Stimulated activated CD4-positive, alpha-beta T cell treated with anti-CD3 and anti-CD28 coated beads, Interleukin-4, amount 100 ng/mL, for 48 hours (primary cell): ENCODE data around the gene DEDD2.
A peak's percentile ranks its signal among the peaks of the same experiment; 100 is the strongest.

Experiments
- DNase-seq, 2 donors: peaks; one replicate each; pipeline ENCODE4 v3.0.0-alpha.2; 2020; ENCODE audit warnings: low read depth in 2 of 2

DEDD2 gene

DNA sequence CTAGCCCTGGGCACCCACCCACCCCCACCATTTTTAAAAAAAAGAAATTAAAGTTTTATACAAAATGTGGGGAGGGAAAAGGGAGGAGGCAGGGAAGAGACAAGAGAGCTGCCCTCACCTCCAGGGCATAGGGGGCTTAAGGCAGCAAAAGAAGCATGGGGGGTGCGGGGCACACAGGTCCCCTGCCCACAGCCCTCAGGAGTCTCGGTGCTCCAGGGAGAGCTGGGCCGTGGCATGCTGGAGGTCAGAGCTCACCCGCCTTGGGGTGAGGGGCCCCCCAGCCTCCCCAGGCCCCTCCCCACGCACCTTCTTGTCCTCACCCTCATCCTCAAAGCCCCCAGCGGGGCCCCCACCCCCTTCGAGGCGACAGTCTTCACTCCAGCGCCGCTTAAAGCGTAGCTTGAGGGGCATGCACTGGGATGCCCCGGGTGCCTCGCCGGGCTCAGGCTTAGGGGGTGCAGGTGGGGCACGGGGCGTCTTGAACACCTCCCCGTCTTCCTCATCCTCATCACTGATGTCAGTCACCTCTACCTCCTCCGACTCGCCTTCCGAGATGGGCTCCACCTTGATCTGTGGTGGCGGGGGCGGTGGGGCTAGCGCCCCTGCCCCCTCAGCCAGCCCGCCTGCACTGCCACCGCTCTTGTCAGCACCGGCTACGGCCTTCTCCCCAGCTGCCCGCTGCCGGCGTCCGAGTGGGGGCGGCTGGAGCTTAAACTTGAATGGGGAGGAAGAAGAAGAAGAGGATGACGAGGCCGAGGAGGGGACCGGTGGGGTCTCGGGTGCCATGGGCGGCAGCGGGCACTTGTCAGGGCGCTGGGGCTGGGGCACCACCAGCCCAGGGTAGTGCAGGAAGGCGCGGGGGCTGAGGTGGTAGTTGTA lies 31.0 kb upstream of the DEDD2 start:
- no peak for DNase-seq

GRCh38 chr19:42247640-42248199 lies 30.2 kb upstream of the DEDD2 start:
- no peak for DNase-seq

GRCh38 chr19:42246922-42247639 lies 29.6 kb upstream of the DEDD2 start:
- no peak for DNase-seq

GRCh38 chr19:42246143-42246921 lies 28.9 kb upstream of the DEDD2 start:
- no peak for DNase-seq

DNA sequence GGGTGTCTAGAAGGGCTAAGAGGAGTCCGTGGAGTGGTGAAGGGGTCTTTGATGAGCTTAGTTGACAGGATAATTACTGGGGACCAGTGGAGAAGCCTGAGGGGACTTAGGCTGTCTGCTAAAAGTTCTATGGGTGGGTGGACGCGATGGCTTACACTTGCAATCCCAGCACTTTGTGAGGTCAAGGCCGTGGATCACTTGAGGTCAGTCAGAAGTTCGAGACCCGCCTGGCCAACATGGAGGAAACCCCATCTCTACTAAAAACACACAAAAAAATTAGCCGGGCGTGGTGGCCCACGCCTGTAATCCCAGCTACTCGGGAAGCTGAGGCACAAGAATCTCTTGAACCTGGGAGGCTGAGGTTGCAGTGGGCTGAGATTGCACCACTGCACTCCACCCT lies 27.8 kb upstream of the DEDD2 start:
- no peak for DNase-seq

- DNase-seq = peak; percentile 82 to 90
Observed at GRCh38 chr19:42244347-42245220, 27.1 kb upstream of the DEDD2 start.

DNA sequence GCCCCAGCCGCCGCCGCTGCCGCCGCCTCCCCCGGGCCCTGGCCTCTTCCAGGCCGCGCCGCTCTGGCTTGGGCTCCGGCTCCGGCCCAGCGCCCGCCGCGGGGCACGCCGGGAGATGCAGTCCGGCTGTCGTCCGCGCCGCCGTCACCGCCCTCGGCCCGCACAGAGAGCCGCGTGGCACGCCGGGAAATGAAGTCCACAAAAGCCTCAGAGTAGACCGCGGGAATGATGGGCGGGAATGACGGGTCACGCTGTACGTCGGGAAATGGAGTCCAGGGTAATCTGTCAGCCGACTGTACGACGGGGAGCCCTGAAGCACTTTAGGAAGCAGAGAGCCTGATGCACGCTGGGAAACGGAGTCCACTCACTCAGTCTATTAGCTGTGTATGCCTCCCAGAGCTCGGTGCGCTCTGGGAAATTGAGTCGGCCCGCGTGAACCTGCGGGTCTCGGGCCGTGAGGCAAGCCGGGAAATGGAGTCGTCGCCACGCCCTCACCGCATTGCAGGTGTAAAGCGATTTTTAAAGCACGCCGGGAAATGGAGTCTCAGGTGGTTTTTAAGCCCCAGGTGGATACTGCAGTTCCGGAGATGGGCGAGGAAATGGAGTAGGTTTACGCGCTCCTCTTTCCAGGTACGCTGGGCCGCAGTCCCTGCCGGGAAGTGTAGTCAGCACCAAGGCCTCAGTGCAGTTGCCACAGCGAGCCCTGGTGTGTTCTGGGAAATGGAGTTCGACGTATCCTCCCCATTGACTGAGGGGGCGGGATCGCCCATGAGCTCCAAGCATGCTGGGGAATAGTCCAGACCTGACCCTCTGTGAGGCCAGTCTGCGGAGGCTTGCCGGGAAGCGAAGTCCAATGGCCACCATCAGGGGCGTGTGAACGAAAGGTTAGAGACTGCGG lies 25.3 kb upstream of the DEDD2 start, which contains the start of gene GSK3A:
Gene GSK3A, minus strand, starts transcription at position 91 of the 898 bp plus-strand sequence. CDS start 137 bp downstream, outside the sequence.
- peak; percentile 89 to 94 for DNase-seq

- no peak for DNase-seq
Observed at GRCh38 chr19:42242069-42242511, 24.6 kb upstream of the DEDD2 start.

GRCh38 chr19:42241279-42241678 lies 23.8 kb upstream of the DEDD2 start:
- no peak for DNase-seq

GRCh38 chr19:42239544-42240220 lies 22.2 kb upstream of the DEDD2 start:
- DNase-seq = no peak

DNA sequence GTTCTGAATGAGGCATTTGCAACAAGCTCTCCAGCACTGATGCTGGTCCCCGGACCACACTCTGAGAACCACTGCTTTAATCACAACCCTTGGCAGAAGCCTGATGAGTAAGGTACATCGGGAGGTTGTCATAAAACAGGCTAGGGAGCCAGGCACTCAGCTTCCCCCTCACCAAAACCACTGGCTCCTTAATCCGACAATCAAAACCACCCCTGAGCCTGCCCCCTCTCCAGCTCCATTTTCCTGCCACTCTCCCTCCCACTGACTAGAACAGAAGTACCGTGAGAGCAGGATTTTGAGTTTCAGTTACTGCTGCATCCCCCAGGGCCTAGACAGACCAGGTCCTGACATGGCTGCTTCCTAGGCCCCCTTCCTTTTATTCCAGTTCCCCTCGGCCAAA lies 17.7 kb upstream of the DEDD2 start:
- DNase-seq = no peak

DNA sequence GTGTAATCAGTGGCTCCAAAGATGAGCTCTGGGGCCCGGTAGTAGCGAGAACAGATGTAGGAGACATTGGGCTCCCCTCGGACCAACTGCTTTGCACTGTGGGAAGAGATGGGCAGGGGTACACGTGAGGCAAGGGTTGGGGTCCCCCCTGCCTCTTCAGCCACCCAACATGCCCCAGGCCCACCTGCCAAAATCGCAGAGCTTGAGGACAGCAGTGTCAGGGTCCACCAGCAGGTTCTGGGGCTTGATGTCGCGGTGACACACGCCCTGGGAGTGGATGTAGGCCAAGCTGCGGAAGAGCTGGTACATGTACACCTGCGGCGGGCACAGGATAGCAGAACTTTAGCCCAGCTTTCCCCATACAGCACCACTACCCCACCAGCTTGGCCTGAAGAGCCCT lies 16.9 kb upstream of the DEDD2 start:
- no peak for DNase-seq

DNA sequence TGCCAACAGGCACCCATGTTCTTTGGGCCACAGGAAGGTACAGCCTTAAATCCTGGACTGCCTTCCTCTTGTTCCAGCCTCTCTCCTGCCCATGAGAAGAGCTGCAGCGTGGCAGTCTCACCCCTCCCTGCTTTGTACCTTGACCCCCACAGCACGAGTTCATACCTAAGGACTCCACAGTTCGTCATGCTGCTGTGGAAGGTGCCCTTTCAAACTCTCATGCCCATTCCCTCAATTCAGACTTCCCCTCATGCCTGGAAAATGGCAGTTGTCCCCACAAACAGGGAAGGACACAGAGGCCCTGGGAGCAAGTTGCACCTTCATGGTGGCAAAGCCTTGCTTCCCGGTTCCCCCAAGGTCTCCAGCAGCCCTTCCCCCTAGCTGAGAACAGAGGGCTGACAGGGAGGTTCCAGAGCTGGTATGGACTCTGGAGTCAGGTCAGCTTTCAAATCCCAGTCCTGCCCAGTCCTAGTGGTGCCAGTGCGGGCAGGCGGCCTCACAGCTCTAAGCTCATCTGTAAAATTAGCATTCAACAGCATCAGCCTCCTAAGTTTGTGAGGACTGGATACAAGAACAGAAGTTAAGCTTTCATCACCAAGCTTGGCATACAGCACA lies 16.3 kb upstream of the DEDD2 start:
- no peak for DNase-seq

GRCh38 chr19:42233106-42233505 lies 15.6 kb upstream of the DEDD2 start:
- no peak for DNase-seq

DNA sequence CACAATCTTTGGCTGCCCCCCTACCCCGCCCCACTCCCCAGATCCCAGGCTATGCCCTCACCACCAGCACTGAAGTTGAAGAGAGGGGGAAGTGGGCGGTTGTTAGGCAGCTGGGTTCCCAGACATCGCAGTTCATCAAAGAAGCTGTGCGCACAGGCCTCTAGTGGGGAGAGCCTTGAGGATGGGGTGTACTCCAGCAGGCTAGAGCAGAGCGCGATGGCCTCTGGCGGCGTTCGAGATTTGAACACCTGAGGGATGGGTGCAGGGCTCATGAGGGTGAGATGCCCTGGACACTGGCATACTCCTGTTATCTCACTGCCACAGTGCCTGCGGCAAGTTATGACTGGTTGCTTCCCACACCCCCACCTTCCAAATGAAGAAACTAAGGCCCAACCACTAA lies 15.0 kb upstream of the DEDD2 start:
- DNase-seq = no peak

DNA sequence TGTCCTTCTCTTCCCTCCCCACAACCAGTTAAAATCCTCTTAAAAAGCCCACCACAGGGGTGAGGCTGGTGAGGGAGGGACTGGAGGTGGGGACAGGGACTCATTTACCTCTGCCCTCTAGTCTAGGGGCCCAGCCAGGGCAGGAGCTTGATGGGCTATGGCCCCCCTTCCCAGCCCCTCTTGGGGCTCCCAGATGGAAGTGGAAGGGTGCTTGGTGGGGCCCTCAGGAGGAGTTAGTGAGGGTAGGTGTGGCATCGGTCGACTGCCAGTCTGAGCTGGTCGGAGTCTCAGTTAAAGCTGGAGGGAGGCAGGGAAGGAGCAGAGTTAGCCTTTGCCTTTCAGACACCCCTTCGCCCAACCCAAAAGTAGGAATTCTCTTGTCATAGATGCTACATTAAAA lies 13.1 kb upstream of the DEDD2 start:
- no peak for DNase-seq

DNA sequence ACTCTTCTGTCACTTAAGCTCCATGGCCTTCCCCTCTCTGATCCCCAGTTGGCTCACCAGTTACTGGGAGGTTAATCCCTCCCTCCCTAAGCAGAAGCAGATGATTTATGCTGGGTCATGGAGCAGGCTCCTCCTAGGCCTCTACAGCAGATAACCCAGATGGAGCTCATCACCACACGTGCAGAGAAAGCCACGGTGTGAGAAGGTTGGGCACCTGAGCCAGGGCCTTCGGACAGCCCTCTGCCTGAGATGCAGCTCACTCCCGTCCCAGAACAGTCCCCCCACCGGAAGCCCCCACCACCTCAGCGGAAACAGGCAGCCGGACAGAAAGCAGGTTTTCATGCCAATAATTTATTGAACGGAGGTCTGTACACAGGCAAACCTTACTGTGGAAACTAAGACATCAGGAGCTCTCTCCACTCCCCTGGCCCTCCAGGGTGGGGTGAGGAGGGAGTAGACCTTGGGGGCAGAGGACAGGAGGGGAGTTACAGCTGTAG lies 12.4 kb upstream of the DEDD2 start:
- no peak for DNase-seq

- DNase-seq = no peak
Observed at GRCh38 chr19:42229301-42229854, 11.9 kb upstream of the DEDD2 start.
